Colonic mucosa (tissue), 4 donors: ENCODE results near the gene HSD17B4. TPM values are rescaled to one million over a fixed set of nuclear protein-coding genes. Genes with fewer than 3 reads are reported as not detected.

ENCODE experiments used
- DNase-seq: peaks from one replicate; pipeline ENCODE4 v3.0.0-alpha.2; 2020
- H3K27ac ChIP-seq: fragments of 200-600 bp; one replicate; pipeline ENCODE4 v1.8.0; 2021
- H3K27me3 ChIP-seq: fragments of 200-600 bp; one replicate; pipeline ENCODE4 v1.8.0; 2021
- H3K36me3 ChIP-seq: fragments of 200-600 bp; one replicate; pipeline ENCODE4 v1.8.0; 2021
- H3K4me1 ChIP-seq: fragments of 200-600 bp; one replicate; pipeline ENCODE4 v1.8.0; 2021; ENCODE audit warnings: mild to moderate bottlenecking
- H3K4me3 ChIP-seq: fragments of 200-600 bp; one replicate; pipeline ENCODE4 v1.8.0; 2021
- H3K9ac ChIP-seq, 2 donors: one replicate each; pipeline ENCODE4 v1.7.0; 2013; ENCODE audit warnings: control low read depth in 2 of 2, low read depth in 2 of 2, low read length in 2 of 2
- H3K9me3 ChIP-seq: fragments of 200-600 bp; one replicate; pipeline ENCODE4 v1.8.0; 2021
- CTCF ChIP-seq: fragments of 200-600 bp; IDR thresholded peaks from one replicate; pipeline ENCODE4 v1.8.0; 2022; ENCODE audit warnings: antibody characterized with exemption, mild to moderate bottlenecking
- intact Hi-C: fragments of 100-400 bp; cut with DNase I; formaldehyde crosslinking; loops from one replicate; pipeline ENCODE4 v1.14.1; 2022
- total RNA-seq, 2 donors: library from RNA; stranded (reverse); fragmentation: NEBNext Ultra II Directional in 1 of 2; extraction: Animal tissue kit (Norgen Biotek cat#: 25700) in 1 of 2; gene quantifications; one replicate each; pipeline ENCODE4 v1.2.1, GENCODE V29; 2021
- donor health status: healthy.
- donor health status: DM: no; HTN: no; CAD: no.
- donor health status: DM: no; HTN: no; CAD: no.

HSD17B4 gene
- total RNA-seq, 2 donors from 2014 or later = 252 to 304 TPM

- Histone ChIP-seq H3K27ac (no peak overlapping the region), H3K4me1 (no peaks in the 10 kb centered on the region), H3K9ac (no peak overlapping the region), H3K9me3 (no peaks in the 10 kb centered on the region), H3K36me3 (no peaks in the 10 kb centered on the region), H3K27me3 (no peaks in the 10 kb centered on the region), H3K4me3 (no peak overlapping the region)
- no peak for DNase-seq
- intact Hi-C loops = no loop called here
- no peak for TF ChIP-seq CTCF
These were observed 68.9 kb downstream of the HSD17B4 start for GRCh38 chr5:119521232-119521631.

GRCh38 chr5:119522841-119523240 is 70.5 kb downstream of the HSD17B4 start:
- H3K9ac ChIP-seq = no peak overlapping the region
- intact Hi-C loops = no loop called here
- no peaks in the 10 kb centered on the region for H3K4me1 ChIP-seq
- no peaks in the 10 kb centered on the region for H3K9me3 ChIP-seq
- no peaks in the 10 kb centered on the region for H3K27me3 ChIP-seq
- H3K36me3 ChIP-seq = no peaks in the 10 kb centered on the region
- TF ChIP-seq CTCF = no peak
- no peak for DNase-seq
- no peak overlapping the region for H3K27ac ChIP-seq
- H3K4me3 ChIP-seq = no peak overlapping the region

- no peaks in the 10 kb centered on the region for H3K36me3 ChIP-seq
- DNase-seq = no peak
- H3K27me3 ChIP-seq = no peaks in the 10 kb centered on the region
- H3K27ac ChIP-seq = no peak overlapping the region
- no peak for TF ChIP-seq CTCF
- H3K9ac ChIP-seq = no peak overlapping the region
- intact Hi-C loops = no loop called here
- no peak overlapping the region for H3K4me3 ChIP-seq
- H3K9me3 ChIP-seq = no peaks in the 10 kb centered on the region
- H3K4me1 ChIP-seq = no peaks in the 10 kb centered on the region
These were observed 72.2 kb downstream of the HSD17B4 start for GRCh38 chr5:119524485-119524884.

- H3K27me3 ChIP-seq = no peaks in the 10 kb centered on the region
- no peak for TF ChIP-seq CTCF
- H3K27ac ChIP-seq = no peak overlapping the region
- no peak for DNase-seq
- H3K4me3 ChIP-seq = no peak overlapping the region
- no peaks in the 10 kb centered on the region for H3K9me3 ChIP-seq
- H3K36me3 ChIP-seq = no peaks in the 10 kb centered on the region
- no peak overlapping the region for H3K9ac ChIP-seq
- H3K4me1 ChIP-seq = no peaks in the 10 kb centered on the region
- intact Hi-C loops = no loop called here
These were observed 75.1 kb downstream of the HSD17B4 start for GRCh38 chr5:119527351-119527750.

GRCh38 chr5:119529811-119530210 is 77.5 kb downstream of the HSD17B4 start:
- no peak for TF ChIP-seq CTCF
- intact Hi-C loops = no loop called here
- Histone ChIP-seq H3K27ac (no peak overlapping the region), H3K36me3 (no peaks in the 10 kb centered on the region), H3K4me3 (no peak overlapping the region), H3K9me3 (no peaks in the 10 kb centered on the region), H3K9ac (no peak overlapping the region), H3K27me3 (no peaks in the 10 kb centered on the region), H3K4me1 (no peaks in the 10 kb centered on the region)
- no peak for DNase-seq

- Histone ChIP-seq H3K4me3 (no peak overlapping the region), H3K27ac (no peak overlapping the region), H3K36me3 (no peaks in the 10 kb centered on the region), H3K4me1 (no peaks in the 10 kb centered on the region), H3K9ac (no peak overlapping the region), H3K9me3 (no peaks in the 10 kb centered on the region), H3K27me3 (no peaks in the 10 kb centered on the region)
- intact Hi-C loops = no loop called here
- no peak for DNase-seq
- TF ChIP-seq CTCF = no peak
These were observed 80.3 kb downstream of the HSD17B4 start for GRCh38 chr5:119532637-119533036.
